GM23338 (cell line): ENCODE measurements around the gene CCN2. TPM values are rescaled to one million over a fixed set of nuclear protein-coding genes. Genes with fewer than 3 reads are reported as not detected.

ENCODE experiments used
- ATAC-seq: fragments of 200-7000 bp; cut with Tn5 transposase; 3 replicates; pipeline ENCODE4 v1.9.1; 2020
- DNase-seq: peaks from one replicate; pipeline ENCODE4 v3.0.0-alpha.2; 2015; ENCODE audit warnings: low spot score
- H2AFZ ChIP-seq: fragments of 200-600 bp; sonication (generic); 2 replicates; pipeline ENCODE4 v1.8.0; 2016; ENCODE audit warnings: antibody characterized with exemption, mild to moderate bottlenecking, moderate library complexity
- H3F3A ChIP-seq: fragments of 200-600 bp; sonication (generic); replicated peaks from 2 replicates; pipeline ENCODE4 v1.8.0; 2017; ENCODE audit warnings: antibody characterized with exemption, mixed run types, low read depth
- H3K27ac ChIP-seq: fragments of 200-600 bp; sonication (generic); 2 replicates; pipeline ENCODE4 v1.6.1; 2016; ENCODE audit warnings: low read depth
- H3K27me3 ChIP-seq: fragments of 200-600 bp; sonication (generic); 2 replicates; pipeline ENCODE4 v1.8.0; 2016; ENCODE audit warnings: mild to moderate bottlenecking, mixed run types, moderate library complexity; ENCODE audit not compliant: insufficient read depth
- H3K36me3 ChIP-seq: fragments of 200-600 bp; sonication (generic); 2 replicates; pipeline ENCODE4 v1.8.0; 2016; ENCODE audit warnings: mild to moderate bottlenecking; ENCODE audit not compliant: insufficient read depth
- H3K4me1 ChIP-seq: fragments of 200-600 bp; sonication (generic); 2 replicates; pipeline ENCODE4 v1.8.0; 2016; ENCODE audit warnings: mild to moderate bottlenecking, moderate library complexity; ENCODE audit not compliant: insufficient read depth
- H3K4me2 ChIP-seq: fragments of 200-600 bp; sonication (generic); 2 replicates; pipeline ENCODE4 v1.7.1; 2017; ENCODE audit warnings: mixed run types
- H3K4me3 ChIP-seq: fragments of 200-600 bp; sonication (generic); 2 replicates; pipeline ENCODE4 v1.6.1; 2016; ENCODE audit warnings: mixed run types
- H3K79me2 ChIP-seq: fragments of 200-600 bp; sonication (generic); replicated peaks from 2 replicates; pipeline ENCODE4 v1.8.0; 2017; ENCODE audit warnings: mild to moderate bottlenecking; ENCODE audit not compliant: insufficient read depth
- H3K9me2 ChIP-seq: fragments of 200-600 bp; sonication (generic); 2 replicates; pipeline ENCODE4 v1.8.0; 2017; ENCODE audit not compliant: insufficient read depth
- H4K20me1 ChIP-seq: fragments of 200-600 bp; sonication (generic); replicated peaks from 2 replicates; pipeline ENCODE4 v1.8.0; 2017; ENCODE audit warnings: mild to moderate bottlenecking; ENCODE audit not compliant: insufficient read depth
- H3K27ac Mint-ChIP-seq: 2 replicates; pipeline ENCODE4 v1.8.0; 2020; ENCODE audit warnings: inconsistent platforms, mild to moderate bottlenecking, moderate library complexity, mixed read lengths
- H3K27me3 Mint-ChIP-seq: 3 replicates; pipeline ENCODE4 v1.8.0; 2022; ENCODE audit warnings: low read depth, mild to moderate bottlenecking, moderate library complexity, mixed read lengths, inconsistent platforms; ENCODE audit not compliant: insufficient read depth, poor library complexity
- H3K36me3 Mint-ChIP-seq: 3 replicates; pipeline ENCODE4 v1.8.0; 2021; ENCODE audit warnings: low read depth, mild to moderate bottlenecking, inconsistent platforms, moderate library complexity, mixed read lengths
- H3K4me1 Mint-ChIP-seq: 3 replicates; pipeline ENCODE4 v1.8.0; 2020; ENCODE audit warnings: mild to moderate bottlenecking, inconsistent platforms, mixed read lengths
- H3K4me3 Mint-ChIP-seq: 3 replicates; pipeline ENCODE4 v1.8.0; 2021; ENCODE audit warnings: moderate library complexity, mild to moderate bottlenecking, inconsistent platforms, mixed read lengths
- H3K9me3 Mint-ChIP-seq: 3 replicates; pipeline ENCODE4 v1.8.0; 2020; ENCODE audit warnings: moderate library complexity, mild to moderate bottlenecking, inconsistent platforms, mixed read lengths
- CREB1 ChIP-seq: fragments of 250-450 bp; sonication (Bioruptor Pico); IDR thresholded peaks from 2 replicates; pipeline ENCODE4 v1.5.0; 2020; ENCODE audit warnings: low read depth, mild to moderate bottlenecking, moderate library complexity
- EZH2 ChIP-seq: fragments of 200-600 bp; sonication (generic); IDR thresholded peaks from one replicate; pipeline ENCODE4 v1.8.0; 2017; ENCODE audit warnings: antibody characterized with exemption, mild to moderate bottlenecking, low read depth; ENCODE audit not compliant: unreplicated experiment
- EZH2phosphoT487 ChIP-seq: fragments of 200-600 bp; sonication (generic); IDR thresholded peaks from one replicate; pipeline ENCODE4 v1.8.1; 2018; ENCODE audit warnings: antibody characterized with exemption; ENCODE audit not compliant: unreplicated experiment
- JUNB ChIP-seq: IDR thresholded peaks from one replicate; pipeline ENCODE4 v1.6.1; 2016; ENCODE audit warnings: antibody characterized with exemption; ENCODE audit not compliant: unreplicated experiment
- POLR2AphosphoS5 ChIP-seq: IDR thresholded peaks from 2 replicates; pipeline ENCODE4 v1.6.1; 2016; ENCODE audit warnings: antibody characterized with exemption, low read depth
- REST ChIP-seq: IDR thresholded peaks from one replicate; pipeline ENCODE4 v1.6.1; 2018; ENCODE audit warnings: antibody characterized with exemption; ENCODE audit not compliant: unreplicated experiment
- STAT1 ChIP-seq: IDR thresholded peaks from one replicate; pipeline ENCODE4 v1.6.1; 2016; ENCODE audit warnings: antibody characterized with exemption; ENCODE audit not compliant: unreplicated experiment
- ZNF114 ChIP-seq: fragments of 250-450 bp; sonication (Bioruptor Pico); IDR thresholded peaks from 2 replicates; pipeline ENCODE4 v1.5.0; 2020; ENCODE audit warnings: mild to moderate bottlenecking, moderate library complexity
- polyA plus RNA-seq: library from polyadenylated mRNA; unstranded; fragments of >200 nt; fragmentation: Nextera tagmentation; extraction: Ambion mirVana; gene quantifications from 2 replicates; pipeline ENCODE4 v1.2.1, GENCODE V29; 2016
- total RNA-seq: library from RNA; depleted of rRNA; stranded (reverse); fragments of >200 nt; shearing (Covaris generic); gene quantifications from 2 replicates; pipeline ENCODE4 v1.2.3, GENCODE V29; 2014

CCN2 gene
- total and polyA plus RNA-seq, 2 experiments from 2014 or later: 128 to 159 TPM

- no peak overlapping the region for H3K4me3 Mint-ChIP-seq
- no peak overlapping the region for H3K4me2 ChIP-seq
These were observed 31.6 kb upstream of the CCN2 start for GRCh38 chr6:131982740-131983259.

GRCh38 chr6:131981624-131981978 lies 30.4 kb upstream of the CCN2 start:
- H3K4me1 Mint-ChIP-seq: no peaks in the 10 kb centered on the region
- no peak for ATAC-seq
- Histone ChIP-seq H3K36me3 (no peaks in the 10 kb centered on the region), H3K79me2 (no peaks in the 10 kb centered on the region), H3F3A (no peaks in the 10 kb centered on the region), H3K27me3 (no peaks in the 10 kb centered on the region), H3K4me2 (no peak overlapping the region), H3K27ac (no peak overlapping the region), H3K4me1 (no peaks in the 10 kb centered on the region), H4K20me1 (no peaks in the 10 kb centered on the region), H3K4me3 (no peak overlapping the region), H2AFZ (no peak overlapping the region), H3K9me2 (no peaks in the 10 kb centered on the region)
- no peaks in the 10 kb centered on the region for H3K36me3 Mint-ChIP-seq
- no peak overlapping the region for H3K27ac Mint-ChIP-seq
- no peak overlapping the region for H3K4me3 Mint-ChIP-seq
- H3K27me3 Mint-ChIP-seq: peaks cover 2% of the 10 kb centered on the region
- TF ChIP-seq REST (no peak), ZNF114 (CRISPR knock-in tag) (no peak), STAT1 (no peak), JUNB (no peak)
- DNase-seq: no peak
- no peaks in the 10 kb centered on the region for H3K9me3 Mint-ChIP-seq

More at GRCh38 chr6:131982740-131983259, 31.6 kb upstream of the CCN2 start:
- peaks cover 2% of the 10 kb centered on the region for H3K27me3 Mint-ChIP-seq
- Histone ChIP-seq H3K79me2 (no peaks in the 10 kb centered on the region), H3F3A (no peaks in the 10 kb centered on the region), H3K4me3 (no peak overlapping the region), H4K20me1 (no peaks in the 10 kb centered on the region), H3K9me2 (no peaks in the 10 kb centered on the region), H3K27me3 (no peaks in the 10 kb centered on the region), H3K36me3 (no peaks in the 10 kb centered on the region), H3K27ac (no peak overlapping the region), H3K4me1 (no peaks in the 10 kb centered on the region), H2AFZ (no peak overlapping the region)
- DNase-seq: no peak
- no peak for TF ChIP-seq EZH2
- no peak for TF ChIP-seq POLR2AphosphoS5
- TF ChIP-seq ZNF114 (CRISPR knock-in tag): no peak
- no peak for TF ChIP-seq EZH2phosphoT487
- TF ChIP-seq CREB1 (CRISPR knock-in tag): no peak
- no peak for TF ChIP-seq REST
- H3K4me1 Mint-ChIP-seq: no peaks in the 10 kb centered on the region
- H3K9me3 Mint-ChIP-seq: no peaks in the 10 kb centered on the region
- no peak for ATAC-seq
- no peak overlapping the region for H3K27ac Mint-ChIP-seq
- no peaks in the 10 kb centered on the region for H3K36me3 Mint-ChIP-seq
